Common myeloid progenitor, CD34-positive (primary cell): ENCODE results near the gene METAP1D.
"Not testable (repeated sequence)": the region's sequence is repeated elsewhere in the genome, so short reads cannot be mapped to it uniquely, and the experiment has no call there.

Experiments
- CTCF ChIA-PET: fragments of 350-600 bp; sonication (Branson Sonifier 250); formaldehyde crosslinking; loops from one replicate; lab custom pipeline; 2021; ENCODE audit warnings: antibody characterized with exemption; lab: Charles Lee
- POLR2A ChIA-PET: fragments of 350-600 bp; sonication (Branson Sonifier 250); formaldehyde crosslinking; loops from one replicate; lab custom pipeline; 2021; ENCODE audit warnings: antibody characterized with exemption; lab: Charles Lee
- DNase-seq, 3 donors: peaks; one replicate each; pipeline versions ENCODE4 v3.0.0 to v3.0.0-alpha.2; 2013
- H3K27ac ChIP-seq, 2 experiments: 1 replicate in 1 of 2; 2 replicates in 1 of 2; pipeline ENCODE4 v1.7.0; 2013; ENCODE audit warnings: inconsistent platforms in 2 of 2, low read length in 2 of 2, mild to moderate bottlenecking in 2 of 2, low read depth in 1 of 2, moderate library complexity in 1 of 2; ENCODE audit not compliant: severe bottlenecking in 2 of 2, insufficient read depth in 1 of 2, poor library complexity in 1 of 2
- H3K27me3 ChIP-seq, 5 experiments: replicated peaks in 2 of 5; 1 replicate in 3 of 5; 2 replicates in 2 of 5; pipeline versions ENCODE4 v1.6.1 to v1.7.0; 2013; ENCODE audit warnings: low read length in 4 of 5, mild to moderate bottlenecking in 2 of 5, moderate library complexity in 2 of 5, inconsistent platforms in 1 of 5; ENCODE audit not compliant: insufficient read depth in 5 of 5, control insufficient read depth in 4 of 5
- H3K36me3 ChIP-seq, 4 experiments: 1 replicate in 2 of 4; 2 replicates in 2 of 4; pipeline versions ENCODE4 v1.6.1 to v1.7.0; 2013; ENCODE audit warnings: low read length in 3 of 4, control low read depth in 1 of 4, mild to moderate bottlenecking in 1 of 4; ENCODE audit not compliant: control insufficient read depth in 4 of 4, insufficient read depth in 4 of 4
- H3K4me1 ChIP-seq, 4 experiments: 1 replicate in 3 of 4; 2 replicates in 1 of 4; pipeline versions ENCODE4 v1.6.1 to v1.7.1; 2013; ENCODE audit warnings: low read length in 3 of 4, mild to moderate bottlenecking in 3 of 4, control low read depth in 1 of 4, inconsistent platforms in 1 of 4, moderate library complexity in 1 of 4; ENCODE audit not compliant: control insufficient read depth in 4 of 4, insufficient read depth in 4 of 4; ENCODE audit errors: control extremely low read depth in 1 of 4
- H3K4me3 ChIP-seq, 7 experiments: 1 replicate in 4 of 7; 2 replicates in 3 of 7; pipeline versions ENCODE4 v1.5.1 to v1.7.0; 2013; ENCODE audit warnings: mild to moderate bottlenecking in 7 of 7, low read length in 6 of 7, moderate library complexity in 6 of 7, inconsistent platforms in 2 of 7, low read depth in 2 of 7, control low read depth in 1 of 7; ENCODE audit not compliant: insufficient read depth in 4 of 7, control insufficient read depth in 1 of 7; ENCODE audit errors: extremely low read depth in 1 of 7
- H3K9me3 ChIP-seq, 5 experiments: 1 replicate in 4 of 5; 2 replicates in 1 of 5; pipeline versions ENCODE4 v1.6.1 to v1.7.1; 2013; ENCODE audit warnings: low read length in 4 of 5, mild to moderate bottlenecking in 2 of 5, inconsistent platforms in 1 of 5, low read depth in 1 of 5, moderate library complexity in 1 of 5; ENCODE audit not compliant: control insufficient read depth in 4 of 5, insufficient read depth in 2 of 5; ENCODE audit errors: control extremely low read depth in 1 of 5
- WGBS: methylation state at CpG from one replicate; pipeline ENCODE4 v1.1.5; 2013; ENCODE audit not compliant: insufficient coverage; 5-methylcytosine and 5-hydroxymethylcytosine counted together

Gene METAP1D

DNA sequence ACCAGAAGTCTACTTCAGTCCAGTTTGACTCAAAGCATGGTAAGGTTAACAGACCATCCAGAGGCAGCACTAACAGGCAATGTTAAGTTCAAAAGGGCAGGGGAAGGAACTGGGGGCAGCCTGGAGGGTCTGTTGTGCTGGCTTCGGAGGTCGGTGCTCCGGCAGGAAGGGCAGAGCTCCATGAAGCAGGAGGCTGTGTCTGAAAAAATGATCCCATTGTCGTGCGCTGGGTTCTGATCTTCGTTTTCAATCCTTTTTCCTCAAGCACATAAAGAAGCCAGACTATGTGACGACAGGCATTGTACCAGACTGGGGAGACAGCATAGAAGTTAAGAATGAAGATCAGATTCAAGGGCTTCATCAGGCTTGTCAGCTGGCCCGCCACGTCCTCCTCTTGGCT, 63.7 kb downstream of the METAP1D start:
- Histone ChIP-seq H3K4me3 (no peak overlapping the region), H3K36me3 (peaks cover 0 to 8% (median 2%) of the 10 kb centered on the region in 4 experiments), H3K4me1 (no peaks in the 10 kb centered on the region), H3K9me3 (no peaks in the 10 kb centered on the region), H3K27me3 (no peaks in the 10 kb centered on the region), H3K27ac (no peak overlapping the region)
- no peak for DNase-seq
- CTCF ChIA-PET = interaction anchor here (0.6 to 3.0 kb wide), 4 partner anchors 10 to 15 kb away, joined by 3 to 8 read pairs (median 4); no protein-coding TSS in a partner anchor
- POLR2A ChIA-PET = no interaction called here
- 100% methylated on average over 4 of the region's 9 CpGs for WGBS

DNA sequence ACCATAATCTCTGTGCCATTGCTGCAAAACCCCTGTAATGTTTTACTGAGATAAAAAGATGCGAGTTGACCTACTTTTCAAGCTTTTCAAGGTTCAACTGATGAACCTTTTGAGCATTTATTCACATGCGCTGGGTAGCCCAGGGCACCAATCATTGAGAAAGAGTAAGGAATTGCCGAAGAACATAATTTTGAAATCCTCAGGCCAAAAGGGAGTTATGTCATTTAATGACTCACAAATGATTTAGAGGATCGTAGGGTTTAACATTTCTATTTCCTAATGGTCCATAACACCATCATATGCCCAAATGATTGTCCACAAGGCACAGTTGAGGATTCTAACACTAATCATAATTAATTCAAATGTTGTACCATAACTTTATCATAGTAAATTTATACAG, 65.4 kb downstream of the METAP1D start:
- Histone ChIP-seq H3K36me3 (peaks cover 0 to 11% (median 2%) of the 10 kb centered on the region in 4 experiments), H3K4me1 (no peaks in the 10 kb centered on the region), H3K9me3 (no peaks in the 10 kb centered on the region), H3K4me3 (no peak overlapping the region), H3K27ac (no peak overlapping the region), H3K27me3 (no peaks in the 10 kb centered on the region)
- CTCF ChIA-PET = no interaction called here
- POLR2A ChIA-PET = no interaction called here
- no peak for DNase-seq
- WGBS = 100% methylated on average over 2 of the region's 4 CpGs

DNA sequence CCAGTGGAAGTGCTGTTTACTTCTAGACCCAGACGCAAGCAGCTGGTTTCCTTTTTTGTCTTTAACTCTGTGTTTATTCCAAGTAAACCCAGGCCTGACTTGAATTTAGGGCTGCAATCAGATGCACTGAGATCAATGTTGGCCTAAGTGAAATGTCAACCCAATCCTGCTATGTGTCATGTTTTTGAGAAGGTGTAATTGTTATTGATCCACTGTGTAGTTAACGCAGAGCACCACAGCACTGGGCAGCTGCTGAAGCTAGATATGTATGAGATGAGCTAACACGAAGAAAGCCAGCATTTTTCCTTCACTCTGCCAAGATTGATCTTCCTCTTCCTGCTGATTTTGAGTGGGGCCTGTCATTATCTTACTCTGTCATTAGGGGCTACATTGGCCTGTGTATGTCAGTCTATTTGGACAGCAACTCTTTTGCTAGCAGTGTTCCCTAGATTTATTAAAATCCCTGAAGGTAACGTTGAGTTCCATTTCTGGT, 66.7 kb downstream of the METAP1D start:
- POLR2A ChIA-PET = no interaction called here
- no peak for DNase-seq
- CTCF ChIA-PET = no interaction called here
- no peak overlapping the region for H3K27ac ChIP-seq
- 100% methylated on average over 4 of the region's 4 CpGs for WGBS
- H3K9me3 ChIP-seq = no peaks in the 10 kb centered on the region
- H3K36me3 ChIP-seq = peaks cover 0 to 11% (median 2%) of the 10 kb centered on the region in 4 experiments
- H3K27me3 ChIP-seq = no peaks in the 10 kb centered on the region
- no peaks in the 10 kb centered on the region for H3K4me1 ChIP-seq
- H3K4me3 ChIP-seq = no peak overlapping the region

DNA sequence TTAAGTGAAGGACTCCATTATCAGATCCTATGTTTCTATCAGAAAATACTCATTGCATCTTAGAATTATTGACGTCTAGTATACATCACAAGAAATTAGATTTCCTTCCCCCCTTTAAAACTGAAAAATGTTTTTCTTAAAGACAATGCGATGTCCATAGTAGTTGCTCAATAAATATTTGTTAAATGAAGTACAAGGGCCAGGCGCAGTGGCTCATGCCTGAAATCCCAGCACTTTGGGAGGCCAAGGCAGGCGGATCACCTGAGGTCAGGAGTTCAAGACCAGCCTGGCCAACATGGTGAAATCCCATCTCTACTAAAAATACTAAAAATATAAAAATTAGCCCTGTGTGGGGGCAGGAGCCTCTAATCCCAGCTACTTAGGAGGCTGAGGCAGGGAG, 68.2 kb downstream of the METAP1D start:
- no CpG with 5 or more reads among the region's 4 CpGs for WGBS
- CTCF ChIA-PET, POLR2A ChIA-PET: not testable (repeated sequence)

DNA sequence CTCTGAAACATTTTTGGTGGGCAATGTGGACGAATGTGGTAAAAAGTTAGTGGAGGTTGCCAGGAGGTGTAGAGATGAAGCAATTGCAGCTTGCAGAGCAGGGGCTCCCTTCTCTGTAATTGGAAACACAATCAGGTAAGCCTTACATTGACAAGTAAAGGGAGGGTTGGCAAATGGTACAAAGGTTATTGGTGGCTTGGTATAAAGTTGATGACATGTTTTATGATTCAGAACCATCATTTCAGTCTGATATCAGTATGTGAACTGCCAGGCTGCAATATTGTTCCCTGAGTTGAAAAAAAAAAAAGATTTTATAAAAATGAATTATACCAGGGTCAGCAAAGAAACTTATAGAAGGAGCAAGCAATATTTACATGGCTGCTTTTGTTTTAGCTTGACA, 71.2 kb downstream of the METAP1D start:
- H3K27ac ChIP-seq = no peak overlapping the region
- H3K4me1 ChIP-seq = no peaks in the 10 kb centered on the region
- ChIA-PET POLR2A (no interaction called here), CTCF (no interaction called here)
- 88% methylated on average over 1 of the region's 1 CpG for WGBS
- peak in 1 of 3 donors; percentile 9 for DNase-seq
- no peak overlapping the region for H3K4me3 ChIP-seq
- H3K36me3 ChIP-seq = peaks cover 0 to 6% (median 0%) of the 10 kb centered on the region in 4 experiments
- peaks cover 0 to 8% (median 0%) of the 10 kb centered on the region in 5 experiments for H3K27me3 ChIP-seq
- H3K9me3 ChIP-seq = no peaks in the 10 kb centered on the region

More for the DNA sequence above, 68.2 kb downstream of the METAP1D start:
- H3K4me3 ChIP-seq, H3K27ac ChIP-seq, H3K4me1 ChIP-seq, H3K9me3 ChIP-seq, DNase-seq, H3K27me3 ChIP-seq: not testable (repeated sequence)
- peaks cover 0 to 11% (median 2%) of the 10 kb centered on the region in 4 experiments for H3K36me3 ChIP-seq

DNA sequence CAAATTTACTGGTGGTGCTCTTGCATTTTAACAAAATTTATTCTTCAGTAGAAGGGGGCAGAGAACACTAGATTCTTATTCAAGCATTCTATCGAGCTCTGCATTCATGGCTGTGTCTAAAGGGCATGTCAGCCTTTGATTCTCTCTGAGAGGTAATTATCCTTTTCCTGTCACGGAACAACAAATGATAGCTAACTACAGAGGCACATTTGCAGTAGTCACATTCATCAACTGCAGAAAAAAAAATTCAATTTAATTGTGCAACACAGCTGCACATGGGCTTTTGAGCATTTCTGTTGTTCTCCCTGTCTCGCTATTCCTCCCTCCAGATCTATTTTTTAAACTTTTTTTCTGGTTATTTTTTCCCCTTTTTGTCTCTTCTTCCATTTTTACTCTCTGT, 72.5 kb downstream of the METAP1D start:
- Histone ChIP-seq H3K36me3 (peaks cover 0 to 2% (median 0%) of the 10 kb centered on the region in 4 experiments), H3K27ac (no peak overlapping the region), H3K9me3 (no peaks in the 10 kb centered on the region), H3K4me3 (no peak overlapping the region), H3K4me1 (no peaks in the 10 kb centered on the region), H3K27me3 (peaks cover 2 to 8% (median 5%) of the 10 kb centered on the region in 5 experiments)
- DNase-seq = no peak
- CTCF ChIA-PET = interaction anchor here (1.0 kb wide), 1 partner anchor 20 kb away, joined by 3 read pairs; no protein-coding TSS in a partner anchor
- POLR2A ChIA-PET = interaction anchor here (0.5 kb wide), 1 partner anchor 35 kb away, joined by 4 read pairs; no protein-coding TSS in a partner anchor
- WGBS = 100% methylated on average over 2 of the region's 3 CpGs

DNA sequence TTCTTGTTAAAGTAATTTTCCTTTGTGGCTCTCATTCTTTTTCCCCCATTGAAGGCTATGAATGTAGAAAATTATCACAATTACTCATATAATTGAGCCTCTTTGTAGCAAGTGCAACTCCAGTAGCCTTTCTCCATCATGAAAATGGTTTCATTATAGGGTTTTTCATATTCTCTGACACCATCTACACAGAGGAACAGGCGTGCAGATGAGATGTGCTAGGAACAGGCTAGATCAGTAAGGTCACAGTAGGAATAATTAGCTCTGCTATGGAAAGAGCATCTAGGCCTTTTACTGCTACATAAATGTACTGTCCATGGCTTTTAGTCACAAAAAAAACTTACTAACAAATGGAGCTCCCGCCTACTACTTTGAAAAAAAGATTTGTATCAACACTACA, 73.0 kb downstream of the METAP1D start:
- Histone ChIP-seq H3K27ac (no peak overlapping the region), H3K4me1 (no peaks in the 10 kb centered on the region), H3K27me3 (peaks cover 2 to 8% (median 5%) of the 10 kb centered on the region in 5 experiments), H3K36me3 (peaks cover 0 to 2% (median 0%) of the 10 kb centered on the region in 4 experiments), H3K4me3 (no peak overlapping the region), H3K9me3 (no peaks in the 10 kb centered on the region)
- DNase-seq = no peak
- POLR2A ChIA-PET = interaction anchor here (0.5 kb wide), 1 partner anchor 35 kb away, joined by 4 read pairs; no protein-coding TSS in a partner anchor
- CTCF ChIA-PET = interaction anchor here (1.0 to 1.6 kb wide), 2 partner anchors 10 to 20 kb away, joined by 3 to 8 read pairs; no protein-coding TSS in a partner anchor
- 100% methylated on average over 1 of the region's 2 CpGs for WGBS
